Duodenal mucosa (tissue), 2 donors: ENCODE data around the gene CPEB1.
A peak's percentile ranks its signal among the peaks of the same experiment; 100 is the strongest.

ENCODE experiments used
- H3K27ac ChIP-seq: one replicate; pipeline ENCODE4 v1.7.0; 2013; ENCODE audit warnings: low read depth, low read length
- H3K27me3 ChIP-seq, 2 donors: one replicate each; pipeline ENCODE4 v1.7.0; 2013; ENCODE audit warnings: low read length in 2 of 2, control low read depth in 1 of 2; ENCODE audit not compliant: insufficient read depth in 2 of 2, control insufficient read depth in 1 of 2
- H3K36me3 ChIP-seq, 2 donors: one replicate each; pipeline ENCODE4 v1.7.0; 2013; ENCODE audit warnings: low read length in 2 of 2, control low read depth in 1 of 2; ENCODE audit not compliant: insufficient read depth in 2 of 2, control insufficient read depth in 1 of 2
- H3K4me1 ChIP-seq, 2 donors: one replicate each; pipeline ENCODE4 v1.7.0; 2013; ENCODE audit warnings: low read length in 2 of 2, control low read depth in 1 of 2; ENCODE audit not compliant: insufficient read depth in 2 of 2, control insufficient read depth in 1 of 2
- H3K4me3 ChIP-seq, 2 donors: one replicate each; pipeline ENCODE4 v1.7.0; 2013; ENCODE audit warnings: low read length in 2 of 2, low read depth in 1 of 2
- H3K9ac ChIP-seq, 2 donors: one replicate each; pipeline ENCODE4 v1.7.0; 2013; ENCODE audit warnings: low read length in 2 of 2, low read depth in 1 of 2
- H3K9me3 ChIP-seq, 2 donors: one replicate each; pipeline ENCODE4 v1.7.0; 2013; ENCODE audit warnings: low read length in 2 of 2, control low read depth in 1 of 2; ENCODE audit not compliant: control insufficient read depth in 1 of 2

The CPEB1 gene

GRCh38 chr15:82647045-82647834 lies at the start of gene CPEB1:
Gene CPEB1, minus strand, starts transcription at chr15:82647363. Its CDS starts 18,904 bp downstream, at chr15:82628459.
- Histone ChIP-seq H3K27me3 (peaks cover 10 to 43% of the 10 kb centered on the region in 2 donors), H3K9me3 (no peaks in the 10 kb centered on the region), H3K36me3 (no peaks in the 10 kb centered on the region), H3K27ac (no peak within 1 kb of the TSS), H3K9ac (no peak within 1 kb of the TSS), H3K4me3 (peak within 1 kb of the TSS; percentile 35 to 50), H3K4me1 (peaks cover 0 to 4% of the 10 kb centered on the region in 2 donors)

GRCh38 chr15:82692171-82692570 lies 45.0 kb upstream of the CPEB1 start:
- H3K27ac ChIP-seq = no peak overlapping the region
- H3K9me3 ChIP-seq = no peaks in the 10 kb centered on the region
- no peak overlapping the region for H3K9ac ChIP-seq
- no peaks in the 10 kb centered on the region for H3K27me3 ChIP-seq
- no peak overlapping the region for H3K4me3 ChIP-seq
- H3K36me3 ChIP-seq = no peaks in the 10 kb centered on the region
- no peaks in the 10 kb centered on the region for H3K4me1 ChIP-seq

DNA sequence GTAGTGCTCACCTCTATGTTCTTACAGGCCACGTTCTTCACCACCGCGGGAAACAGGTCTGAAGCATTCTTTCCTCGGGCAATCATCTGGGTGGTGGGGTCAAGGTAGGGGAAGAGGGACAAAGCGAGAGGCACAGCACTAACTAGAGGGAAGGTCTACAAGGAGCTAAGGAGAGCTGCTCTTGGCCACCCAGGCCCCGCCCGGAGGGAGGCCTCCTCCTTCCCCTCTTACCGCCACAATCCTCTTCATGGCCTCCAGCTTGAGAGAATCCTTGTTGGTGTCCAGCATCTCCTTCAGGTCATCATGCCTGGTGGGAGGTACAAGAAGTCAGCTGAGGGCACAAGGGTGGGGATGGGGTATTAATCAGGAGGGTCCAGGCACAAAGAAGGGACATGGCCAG lies 42.0 kb upstream of the CPEB1 start:
- no peaks in the 10 kb centered on the region for H3K27me3 ChIP-seq
- no peaks in the 10 kb centered on the region for H3K4me1 ChIP-seq
- H3K36me3 ChIP-seq = no peaks in the 10 kb centered on the region
- no peak overlapping the region for H3K9ac ChIP-seq
- no peak overlapping the region for H3K4me3 ChIP-seq
- H3K9me3 ChIP-seq = no peaks in the 10 kb centered on the region
- H3K27ac ChIP-seq = no peak overlapping the region

DNA sequence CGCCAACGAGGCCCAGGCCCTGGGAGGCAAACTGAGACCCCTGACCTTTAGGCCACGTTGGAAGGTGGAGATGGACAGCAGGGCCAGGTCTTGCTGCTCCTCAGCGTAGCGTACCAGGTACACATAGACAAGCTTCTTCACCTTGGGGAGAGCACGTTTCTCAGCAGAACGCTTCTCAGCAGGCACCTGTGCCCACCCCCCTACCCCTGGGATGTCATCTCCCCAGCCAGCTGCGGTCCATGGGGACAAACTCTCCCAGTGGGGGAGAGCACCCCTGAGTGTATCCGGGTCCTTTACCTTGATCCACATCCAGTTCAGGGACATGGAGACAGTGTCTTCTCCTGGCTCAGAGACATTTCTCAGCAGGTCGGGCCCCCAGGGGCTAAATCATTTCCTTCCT lies 41.5 kb upstream of the CPEB1 start:
- H3K9me3 ChIP-seq = no peaks in the 10 kb centered on the region
- no peaks in the 10 kb centered on the region for H3K27me3 ChIP-seq
- no peak overlapping the region for H3K27ac ChIP-seq
- no peak overlapping the region for H3K4me3 ChIP-seq
- H3K36me3 ChIP-seq = no peaks in the 10 kb centered on the region
- no peaks in the 10 kb centered on the region for H3K4me1 ChIP-seq
- H3K9ac ChIP-seq = no peak overlapping the region

- no peak overlapping the region for H3K9ac ChIP-seq
Measured at GRCh38 chr15:82681371-82681770, 34.2 kb upstream of the CPEB1 start.

GRCh38 chr15:82680200-82681102 lies 33.3 kb upstream of the CPEB1 start:
- H3K9ac ChIP-seq = peak overlapping the region in 1 of 2 donors; percentile 18
- H3K4me3 ChIP-seq = peak overlapping the region; percentile 74 to 76
- H3K27ac ChIP-seq = no peak overlapping the region
- peaks cover 6 to 16% of the 10 kb centered on the region in 2 donors for H3K27me3 ChIP-seq
- no peaks in the 10 kb centered on the region for H3K9me3 ChIP-seq
- no peaks in the 10 kb centered on the region for H3K36me3 ChIP-seq
- peaks cover 0 to 8% of the 10 kb centered on the region in 2 donors for H3K4me1 ChIP-seq

More at GRCh38 chr15:82681371-82681770, 34.2 kb upstream of the CPEB1 start:
- no peaks in the 10 kb centered on the region for H3K36me3 ChIP-seq
- H3K27me3 ChIP-seq = peaks cover 6 to 16% of the 10 kb centered on the region in 2 donors
- no peak overlapping the region for H3K4me3 ChIP-seq
- H3K27ac ChIP-seq = no peak overlapping the region
- peaks cover 0 to 8% of the 10 kb centered on the region in 2 donors for H3K4me1 ChIP-seq
- no peaks in the 10 kb centered on the region for H3K9me3 ChIP-seq

- peaks cover 6 to 16% of the 10 kb centered on the region in 2 donors for H3K27me3 ChIP-seq
Measured at GRCh38 chr15:82679626-82680199, 32.5 kb upstream of the CPEB1 start.

DNA sequence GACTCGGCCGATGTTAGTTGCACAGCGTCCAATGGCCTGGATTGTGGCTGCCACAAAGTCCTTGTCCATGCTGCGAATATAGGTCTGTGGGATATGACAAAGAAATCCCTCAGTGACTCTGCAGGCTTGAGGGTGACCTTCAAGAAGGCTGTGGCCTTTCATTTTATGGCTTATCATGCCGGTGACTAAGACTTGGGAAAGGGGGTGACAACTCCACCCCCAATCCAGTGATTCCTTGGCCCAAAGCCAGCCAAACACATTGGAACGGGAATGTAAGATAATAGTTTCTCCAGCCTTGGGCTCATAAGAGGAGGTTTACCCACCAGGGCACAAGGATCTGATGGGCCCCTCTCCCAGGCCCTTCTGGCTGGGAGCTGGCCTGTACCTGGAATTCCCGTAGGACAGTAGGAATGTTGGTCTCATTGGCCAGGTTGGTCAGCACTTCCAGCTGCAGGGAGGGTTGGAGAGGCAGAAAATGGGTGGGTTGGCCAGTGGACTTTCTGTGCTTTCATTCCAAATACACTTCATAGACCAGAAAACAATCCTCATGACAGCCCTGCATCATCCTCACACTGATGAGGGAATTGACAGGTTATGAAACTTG lies 30.7 kb upstream of the CPEB1 start:
- H3K4me3 ChIP-seq = no peak overlapping the region
- H3K9ac ChIP-seq = no peak overlapping the region
- peaks cover 0 to 8% of the 10 kb centered on the region in 2 donors for H3K4me1 ChIP-seq
- peaks cover 6 to 16% of the 10 kb centered on the region in 2 donors for H3K27me3 ChIP-seq
- H3K9me3 ChIP-seq = no peaks in the 10 kb centered on the region
- no peaks in the 10 kb centered on the region for H3K36me3 ChIP-seq
- H3K27ac ChIP-seq = no peak overlapping the region

More at GRCh38 chr15:82679626-82680199, 32.5 kb upstream of the CPEB1 start:
- Histone ChIP-seq H3K9ac (no peak overlapping the region), H3K4me1 (peaks cover 0 to 8% of the 10 kb centered on the region in 2 donors), H3K4me3 (peak overlapping the region; percentile 24 to 61), H3K9me3 (no peaks in the 10 kb centered on the region), H3K27ac (no peak overlapping the region), H3K36me3 (no peaks in the 10 kb centered on the region)

GRCh38 chr15:82674873-82675272 lies 27.7 kb upstream of the CPEB1 start:
- peaks cover 3 to 8% of the 10 kb centered on the region in 2 donors for H3K27me3 ChIP-seq
- H3K4me3 ChIP-seq = no peak overlapping the region
- no peak overlapping the region for H3K9ac ChIP-seq
- H3K36me3 ChIP-seq = no peaks in the 10 kb centered on the region
- H3K9me3 ChIP-seq = no peaks in the 10 kb centered on the region
- no peak overlapping the region for H3K27ac ChIP-seq
- no peaks in the 10 kb centered on the region for H3K4me1 ChIP-seq
